ENCODE results near the gene RXRB.

DNA sequence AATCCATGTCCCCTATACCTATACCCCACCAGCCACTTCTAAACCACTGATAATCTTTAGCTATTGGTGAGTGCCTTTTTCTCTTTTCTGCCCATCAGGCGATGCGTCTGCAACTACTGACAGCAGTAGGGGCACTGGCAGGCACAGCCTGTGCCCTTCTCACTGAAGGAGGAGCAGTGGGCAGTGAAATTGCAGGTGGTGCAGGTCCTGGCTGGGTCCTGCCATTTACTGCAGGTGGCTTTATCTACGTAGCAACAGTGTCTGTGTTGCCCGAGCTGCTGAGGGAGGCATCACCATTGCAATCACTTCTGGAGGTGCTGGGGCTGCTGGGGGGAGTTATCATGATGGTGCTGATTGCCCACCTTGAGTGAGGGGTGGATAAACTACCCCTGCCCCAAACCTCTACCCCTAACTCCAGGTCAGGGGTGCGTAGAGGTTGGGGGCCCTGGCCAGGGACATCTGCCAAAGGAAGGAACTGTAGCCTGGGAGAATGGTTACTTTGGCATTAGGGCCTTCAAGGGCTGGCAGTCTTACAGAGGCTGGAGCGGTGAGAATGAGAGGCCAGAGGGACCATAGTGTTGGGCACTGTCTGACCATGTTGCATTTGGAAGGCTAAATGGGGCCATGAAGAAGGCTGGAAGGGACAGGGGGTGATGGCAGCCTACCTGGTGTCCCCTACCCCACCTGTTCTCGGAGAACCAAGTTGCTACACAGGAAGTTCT is 3.1 kb upstream of the RXRB start:
- TF ChIP-seq CAMTA2 (CRISPR knock-in tag; IDR thresholded peaks at IDR 0.05; ENCODE audit: borderline replicate concordance) (0 out of 2 replicates have a peak, but pooled peaks have one; percentile 8), ZFP62 (CRISPR knock-in tag; IDR thresholded peaks at IDR 0.05) (no peak), TEAD3 (CRISPR knock-in tag; optimal IDR thresholded peaks at IDR 0.05; ENCODE audit: borderline replicate concordance) (no peak), ZNF256 (CRISPR knock-in tag; conservative IDR thresholded peaks at IDR 0.05) (no peak), ZFX (CRISPR knock-in tag; IDR thresholded peaks at IDR 0.05; ENCODE audit: low read depth) (no peak)
- TF ChIP-seq, protein P1, sequence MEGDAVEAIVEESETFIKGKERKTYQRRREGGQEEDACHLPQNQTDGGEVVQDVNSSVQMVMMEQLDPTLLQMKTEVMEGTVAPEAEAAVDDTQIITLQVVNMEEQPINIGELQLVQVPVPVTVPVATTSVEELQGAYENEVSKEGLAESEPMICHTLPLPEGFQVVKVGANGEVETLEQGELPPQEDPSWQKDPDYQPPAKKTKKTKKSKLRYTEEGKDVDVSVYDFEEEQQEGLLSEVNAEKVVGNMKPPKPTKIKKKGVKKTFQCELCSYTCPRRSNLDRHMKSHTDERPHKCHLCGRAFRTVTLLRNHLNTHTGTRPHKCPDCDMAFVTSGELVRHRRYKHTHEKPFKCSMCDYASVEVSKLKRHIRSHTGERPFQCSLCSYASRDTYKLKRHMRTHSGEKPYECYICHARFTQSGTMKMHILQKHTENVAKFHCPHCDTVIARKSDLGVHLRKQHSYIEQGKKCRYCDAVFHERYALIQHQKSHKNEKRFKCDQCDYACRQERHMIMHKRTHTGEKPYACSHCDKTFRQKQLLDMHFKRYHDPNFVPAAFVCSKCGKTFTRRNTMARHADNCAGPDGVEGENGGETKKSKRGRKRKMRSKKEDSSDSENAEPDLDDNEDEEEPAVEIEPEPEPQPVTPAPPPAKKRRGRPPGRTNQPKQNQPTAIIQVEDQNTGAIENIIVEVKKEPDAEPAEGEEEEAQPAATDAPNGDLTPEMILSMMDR (CRISPR knock-in tag; IDR thresholded peaks at IDR 0.05) = no peak
- TF ChIP-seq, protein P2, sequence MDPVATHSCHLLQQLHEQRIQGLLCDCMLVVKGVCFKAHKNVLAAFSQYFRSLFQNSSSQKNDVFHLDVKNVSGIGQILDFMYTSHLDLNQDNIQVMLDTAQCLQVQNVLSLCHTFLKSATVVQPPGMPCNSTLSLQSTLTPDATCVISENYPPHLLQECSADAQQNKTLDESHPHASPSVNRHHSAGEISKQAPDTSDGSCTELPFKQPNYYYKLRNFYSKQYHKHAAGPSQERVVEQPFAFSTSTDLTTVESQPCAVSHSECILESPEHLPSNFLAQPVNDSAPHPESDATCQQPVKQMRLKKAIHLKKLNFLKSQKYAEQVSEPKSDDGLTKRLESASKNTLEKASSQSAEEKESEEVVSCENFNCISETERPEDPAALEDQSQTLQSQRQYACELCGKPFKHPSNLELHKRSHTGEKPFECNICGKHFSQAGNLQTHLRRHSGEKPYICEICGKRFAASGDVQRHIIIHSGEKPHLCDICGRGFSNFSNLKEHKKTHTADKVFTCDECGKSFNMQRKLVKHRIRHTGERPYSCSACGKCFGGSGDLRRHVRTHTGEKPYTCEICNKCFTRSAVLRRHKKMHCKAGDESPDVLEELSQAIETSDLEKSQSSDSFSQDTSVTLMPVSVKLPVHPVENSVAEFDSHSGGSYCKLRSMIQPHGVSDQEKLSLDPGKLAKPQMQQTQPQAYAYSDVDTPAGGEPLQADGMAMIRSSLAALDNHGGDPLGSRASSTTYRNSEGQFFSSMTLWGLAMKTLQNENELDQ (CRISPR knock-in tag; IDR thresholded peaks at IDR 0.05; ENCODE audit: borderline replicate concordance) = no peak
